ENCODE results near the gene NPAS2. TPM values are rescaled to one million over a fixed set of nuclear protein-coding genes. Genes with fewer than 3 reads are reported as not detected.

NPAS2 gene
- total RNA-seq, 2 donors from 2014 or later, result 59.5 to 59.6 TPM

DNA sequence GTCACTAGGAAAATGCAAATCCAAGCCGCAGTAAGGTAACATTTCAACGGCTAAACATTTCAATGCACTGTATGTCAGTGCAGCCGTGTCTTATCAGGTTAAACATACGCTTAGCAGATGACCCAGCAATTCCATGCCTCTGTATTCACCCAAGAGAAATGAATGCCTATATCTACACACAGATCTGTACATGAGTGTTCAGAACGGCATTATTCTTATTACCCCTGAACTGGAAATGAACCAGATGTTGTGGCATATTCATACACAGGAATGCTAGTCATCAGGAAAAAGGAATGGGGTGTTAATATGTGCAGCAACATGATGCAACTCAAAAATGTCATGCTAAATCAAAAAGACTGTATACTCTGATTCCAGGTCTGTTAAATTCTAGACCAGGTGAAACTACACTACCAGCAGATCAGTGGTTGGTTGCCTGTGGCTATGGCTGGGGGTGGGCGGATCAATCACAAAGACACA, 101.8 kb downstream of the NPAS2 start:
- no peak for ATAC-seq

DNA sequence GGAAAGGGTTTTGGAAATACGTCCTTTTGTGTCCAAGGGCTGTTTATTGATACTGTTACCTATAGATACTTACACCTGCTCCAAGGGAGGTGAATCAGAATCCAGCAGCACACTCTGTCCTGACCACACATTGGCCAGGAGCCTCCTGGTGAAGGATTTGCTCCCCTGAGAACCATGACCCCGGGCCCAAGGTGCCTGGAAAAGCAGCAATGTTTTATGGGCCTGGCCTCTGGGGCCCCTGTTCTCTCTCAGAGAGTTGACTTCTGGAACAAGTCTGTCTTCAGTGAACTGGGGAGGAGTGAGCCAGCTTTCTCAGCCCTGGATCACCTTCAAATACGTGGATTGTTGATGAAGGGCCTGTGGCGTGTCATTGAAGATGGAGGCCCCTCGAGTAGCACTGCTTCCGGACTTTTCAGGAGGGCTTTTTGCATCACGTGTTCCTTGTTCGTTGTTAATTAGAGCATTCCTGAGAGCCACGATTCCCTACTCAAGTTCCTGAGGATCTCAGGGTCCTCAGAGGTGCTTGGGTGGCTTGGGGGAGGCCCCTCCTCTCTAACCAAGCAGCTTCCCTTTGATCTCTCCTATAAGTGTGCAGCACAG, 103.6 kb downstream of the NPAS2 start:
- intact Hi-C loops (cut with DNase I, micrococcal nuclease), result no loop called here
- DNase-seq (no peak), ATAC-seq (no peak)

More for the DNA sequence above, 101.8 kb downstream of the NPAS2 start:
- intact Hi-C loops (cut with DNase I, micrococcal nuclease), result no loop called here
- DNase-seq, result no peak

DNA sequence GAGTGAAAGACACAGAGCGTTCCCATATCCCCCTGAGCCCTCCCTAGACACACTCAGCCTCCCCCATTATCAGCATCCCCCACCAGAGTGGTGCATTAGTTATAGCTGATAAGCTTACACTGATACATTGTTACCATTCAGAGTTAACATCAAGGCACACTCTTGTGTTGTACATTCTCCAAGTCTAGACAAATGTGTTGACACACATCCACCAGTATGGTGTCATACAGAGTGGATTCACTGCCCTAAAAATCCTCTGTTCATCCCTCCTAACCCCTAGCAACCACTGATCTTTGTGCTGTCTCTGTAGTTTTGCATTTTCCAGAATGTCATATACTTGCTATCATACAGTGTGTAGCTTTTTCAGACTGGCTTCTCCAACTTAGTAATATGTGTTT, 104.2 kb downstream of the NPAS2 start:
- ATAC-seq (peak; percentile 20), DNase-seq (no peak)
- intact Hi-C loops (cut with DNase I, micrococcal nuclease), result no loop called here

DNA sequence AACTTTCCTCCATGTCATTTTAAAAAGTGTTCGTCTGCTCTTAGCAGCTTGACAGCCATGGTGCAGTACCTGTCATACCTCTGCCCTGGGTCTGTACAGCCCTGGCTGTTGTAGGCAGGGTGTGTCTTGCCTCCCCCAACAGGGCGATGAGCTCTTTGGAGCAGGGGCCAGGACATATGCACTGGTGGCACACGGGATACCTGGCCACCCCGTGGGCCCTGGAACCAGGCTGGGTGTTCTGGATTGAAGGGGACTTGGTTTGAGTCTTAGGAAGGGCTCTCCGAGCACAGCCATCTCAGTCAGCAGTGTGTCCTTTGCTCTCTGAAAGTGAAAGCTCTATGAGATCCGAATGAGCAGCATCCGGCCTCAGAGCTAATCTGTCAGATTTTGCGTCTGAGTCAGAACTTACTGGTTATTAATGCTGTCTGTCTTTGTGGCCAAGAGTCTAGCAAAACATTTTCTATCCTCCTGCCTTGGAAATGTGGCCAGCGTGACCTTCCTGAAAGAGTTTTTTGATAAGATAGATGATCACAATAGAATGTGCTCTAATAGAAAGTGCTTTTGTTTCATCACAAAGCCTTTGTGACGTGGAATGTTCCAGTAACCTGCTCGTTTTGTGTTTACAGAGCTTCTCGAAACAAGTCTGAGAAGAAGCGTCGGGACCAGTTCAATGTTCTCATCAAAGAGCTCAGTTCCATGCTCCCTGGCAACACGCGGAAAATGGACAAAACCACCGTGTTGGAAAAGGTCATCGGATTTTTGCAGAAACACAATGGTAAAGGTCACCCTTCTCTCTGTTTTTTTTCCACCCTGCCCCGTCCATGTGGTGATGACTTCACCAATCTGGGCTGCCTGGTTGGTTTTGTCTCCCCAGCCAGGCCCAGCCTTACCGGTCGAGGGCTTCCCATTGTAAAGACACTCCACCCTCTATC, 104.8 kb downstream of the NPAS2 start:
- intact Hi-C loops (cut with DNase I, micrococcal nuclease), result no loop called here
- peak; percentile 92 for ATAC-seq
- peak in 1 of 2 donors; percentile 24 for DNase-seq

DNA sequence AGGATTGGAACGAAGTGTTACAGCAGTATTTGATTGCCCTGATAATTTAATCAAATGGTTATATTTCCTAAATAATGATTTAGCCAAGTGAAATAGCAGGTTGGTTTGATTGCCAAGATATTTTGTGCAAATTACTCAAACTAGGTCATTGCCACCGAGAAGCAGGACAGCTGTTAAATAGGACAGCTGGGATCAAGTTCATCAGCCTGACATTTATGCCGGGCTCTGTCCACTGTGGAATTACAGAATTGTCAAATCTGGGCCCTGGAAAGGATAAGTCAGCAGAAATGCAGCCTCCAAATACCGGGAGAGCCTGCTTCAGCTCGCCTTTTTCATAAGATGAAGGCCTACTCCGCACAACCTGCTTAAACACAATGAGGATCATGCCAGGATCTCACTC, 108.3 kb downstream of the NPAS2 start:
- DNase-seq (no peak), ATAC-seq (no peak)
- intact Hi-C loops (cut with DNase I, micrococcal nuclease), result no loop called here

DNA sequence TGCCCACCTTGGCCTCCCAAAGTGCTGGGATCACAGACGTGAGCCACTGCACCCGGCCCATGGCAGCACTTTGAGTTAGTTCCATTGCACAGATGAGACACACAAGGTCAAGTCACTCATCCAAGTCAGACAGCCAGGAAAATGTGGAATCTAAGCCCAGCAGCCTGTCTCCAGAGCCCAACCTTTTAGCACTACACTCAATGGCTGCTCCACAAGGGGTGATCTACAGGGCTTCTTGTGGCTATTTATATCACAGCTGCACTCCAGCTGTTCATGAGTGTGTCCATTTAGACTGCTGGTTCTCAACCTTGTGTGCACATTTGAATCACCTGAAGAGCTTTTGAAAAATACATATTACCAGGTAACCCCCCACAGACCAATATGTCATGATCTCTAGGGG, 109.2 kb downstream of the NPAS2 start:
- intact Hi-C loops (cut with DNase I, micrococcal nuclease), result no loop called here
- ATAC-seq, result no peak
- no peak for DNase-seq

DNA sequence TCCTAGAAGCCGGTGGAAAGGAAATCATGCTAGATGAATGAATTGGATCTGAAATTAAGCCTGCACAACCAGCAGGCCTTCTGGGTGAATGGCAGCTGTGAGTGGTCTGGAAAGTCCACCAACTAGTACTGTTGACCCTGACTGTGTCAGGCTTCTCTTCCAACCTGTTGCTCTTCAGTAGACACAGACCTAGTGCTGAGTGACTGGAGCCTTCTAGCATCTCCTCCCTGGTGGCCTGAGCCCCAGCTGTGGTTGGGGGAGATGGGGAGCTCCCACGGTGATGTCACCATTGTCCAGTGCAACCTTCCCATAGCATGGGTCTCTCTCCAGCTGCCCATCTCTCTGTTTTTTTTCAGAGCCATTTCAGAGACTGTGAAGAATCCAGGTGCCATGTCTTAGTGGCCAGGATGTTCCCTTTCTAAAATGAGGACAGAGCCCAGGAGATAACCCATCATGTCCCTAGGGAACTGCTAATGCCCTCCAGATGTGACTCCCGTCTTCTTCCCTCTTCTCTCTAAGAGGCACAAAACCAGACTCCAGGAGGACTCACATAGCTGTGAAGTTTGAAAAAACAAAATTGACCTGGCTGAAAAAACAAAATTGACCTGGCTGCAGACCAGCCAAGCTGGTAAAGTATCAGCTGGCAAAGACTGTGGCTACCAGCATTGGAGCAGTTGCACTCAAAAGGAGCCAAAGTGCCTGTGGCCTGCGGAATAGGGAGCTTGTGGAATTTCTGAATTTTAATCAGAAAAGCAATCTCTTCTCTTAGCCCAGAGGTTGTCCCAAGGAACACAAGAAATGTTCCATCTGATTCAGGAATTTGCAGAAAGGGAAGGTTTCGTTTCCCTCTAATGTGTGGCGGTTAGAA, 114.8 kb downstream of the NPAS2 start:
- intact Hi-C loops (cut with DNase I, micrococcal nuclease), result no loop called here
- DNase-seq, result no peak
- ATAC-seq, result no peak

DNA sequence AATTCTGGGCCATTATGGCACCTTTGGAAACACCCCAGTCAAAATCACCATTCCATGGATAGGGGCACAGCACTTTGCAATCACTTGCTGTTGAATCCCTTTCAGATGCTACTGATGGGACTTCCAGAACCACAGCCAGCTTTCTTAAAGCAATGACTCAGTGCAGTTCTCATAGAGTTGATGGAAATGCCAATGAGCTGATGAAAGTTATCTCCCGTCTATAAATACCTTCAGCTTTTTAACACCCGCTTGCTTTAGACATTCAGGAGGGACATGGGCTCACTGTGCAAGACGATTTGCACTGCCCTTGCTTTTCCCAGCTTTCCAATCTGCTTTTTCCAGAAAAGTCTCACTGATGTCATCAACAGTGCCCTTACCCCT, 115.4 kb downstream of the NPAS2 start:
- DNase-seq (no peak), ATAC-seq (no peak)
- intact Hi-C loops (cut with DNase I, micrococcal nuclease), result no loop called here

DNA sequence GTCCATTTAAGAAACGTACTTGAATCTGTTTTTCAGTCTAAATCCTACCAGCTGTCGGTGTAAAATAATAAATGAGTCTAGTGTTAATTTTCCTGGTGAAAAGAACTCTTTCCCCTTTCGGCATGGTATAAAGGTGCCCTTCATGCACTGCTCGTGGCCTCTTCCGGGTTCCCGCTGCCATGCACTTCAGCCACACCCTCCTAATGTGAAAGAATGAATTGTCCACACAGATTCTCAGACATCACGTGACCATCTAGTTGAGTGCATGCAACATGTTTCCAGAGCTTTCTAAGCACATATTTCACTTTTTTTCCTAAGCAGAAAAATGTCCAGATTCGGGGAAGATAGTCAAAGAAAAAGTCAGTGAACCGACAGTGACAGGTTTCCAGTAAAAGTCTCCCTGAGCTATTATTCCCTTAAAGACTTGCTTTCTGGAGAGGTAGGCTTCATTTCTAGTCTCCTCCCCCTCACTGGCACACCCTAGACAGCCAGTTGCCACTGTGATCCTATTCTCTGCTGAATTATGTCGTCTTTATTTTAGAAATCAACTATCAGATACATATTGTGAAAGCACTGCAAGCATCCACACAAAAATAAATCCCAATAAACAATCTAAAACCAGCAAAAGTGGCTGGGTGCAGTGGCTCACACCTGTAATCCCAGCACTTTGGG, 116.3 kb downstream of the NPAS2 start:
- ATAC-seq (peak; percentile 94), DNase-seq (peak; percentile 23 to 44)
- intact Hi-C loops (cut with DNase I, micrococcal nuclease), result no loop called here

DNA sequence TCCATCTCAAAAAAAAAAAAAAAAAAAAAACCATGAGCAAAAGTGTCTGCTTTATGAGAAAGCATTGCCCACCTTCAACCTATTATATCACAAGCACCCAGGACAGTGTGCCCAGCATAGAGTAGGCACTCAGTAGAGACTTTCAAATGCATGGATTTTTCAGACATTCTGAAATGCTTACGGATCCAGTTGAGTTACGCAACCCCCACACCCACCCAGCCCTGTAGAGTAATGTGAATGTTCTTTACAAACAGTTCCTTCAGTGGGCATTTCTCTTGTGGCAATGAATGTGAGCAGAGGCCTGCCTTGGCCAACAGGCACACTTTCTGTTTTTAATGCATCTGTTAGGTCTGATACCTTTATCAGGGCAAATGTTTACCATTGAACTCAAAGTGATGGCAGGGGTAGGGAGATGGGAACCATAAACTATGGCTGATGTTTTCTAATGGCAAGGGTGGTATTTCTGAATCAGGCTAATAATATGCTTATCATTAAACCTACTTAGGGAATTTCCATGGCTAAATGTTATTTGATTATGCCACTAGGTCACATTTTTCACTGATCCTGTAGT, 117.1 kb downstream of the NPAS2 start:
- DNase-seq (no peak), ATAC-seq (no peak)
- intact Hi-C loops (cut with DNase I, micrococcal nuclease), result no loop called here

DNA sequence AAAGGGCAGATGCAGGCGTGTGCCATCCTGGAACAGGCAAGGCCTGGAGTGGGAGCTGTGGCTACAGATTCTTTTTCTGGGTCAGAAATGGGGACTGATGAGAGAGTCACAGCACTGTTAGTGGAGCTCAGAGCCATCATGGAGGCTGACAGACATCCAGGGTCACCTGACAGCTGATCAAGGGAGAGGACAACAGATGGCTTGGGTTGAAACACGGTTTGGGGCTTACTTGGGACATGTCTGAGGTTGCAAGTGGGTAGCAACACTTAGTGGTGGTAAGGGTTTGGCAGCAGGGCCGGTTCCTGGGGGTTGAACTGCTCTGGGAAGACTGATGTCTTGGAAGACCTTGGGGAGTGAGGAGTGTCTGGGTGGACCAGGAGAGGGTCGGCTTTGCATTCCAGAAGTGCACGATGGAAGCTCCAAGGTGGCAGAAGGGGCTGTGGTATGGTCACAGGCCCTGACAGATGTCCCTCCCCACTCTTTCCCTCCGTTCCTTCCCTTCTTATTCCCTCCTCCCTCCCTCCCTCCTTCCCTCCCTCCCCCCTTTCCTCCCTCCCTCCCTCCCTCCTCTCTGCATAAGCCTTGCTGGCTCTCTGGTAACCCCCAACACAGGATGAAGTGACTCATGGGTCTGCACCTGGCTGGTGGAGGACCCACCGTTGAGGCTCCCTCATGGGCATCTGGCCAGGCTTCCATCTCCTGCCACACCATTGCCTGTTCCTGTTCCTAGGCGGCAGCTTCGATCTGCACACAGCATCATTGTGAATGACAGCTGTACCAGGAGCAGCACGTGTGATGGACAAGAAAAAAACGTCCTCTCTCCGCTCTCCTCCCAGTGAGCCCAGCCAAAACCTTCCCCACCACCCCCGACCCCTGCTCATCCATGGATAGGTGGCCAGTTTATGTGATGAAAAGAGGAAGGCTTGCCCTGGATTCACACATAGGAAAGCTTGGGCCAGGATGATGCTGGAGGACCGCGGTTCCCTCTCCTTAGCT, 118.4 kb downstream of the NPAS2 start:
- no peak for DNase-seq
- ATAC-seq, result no peak
- intact Hi-C loops (cut with DNase I, micrococcal nuclease), result no loop called here

DNA sequence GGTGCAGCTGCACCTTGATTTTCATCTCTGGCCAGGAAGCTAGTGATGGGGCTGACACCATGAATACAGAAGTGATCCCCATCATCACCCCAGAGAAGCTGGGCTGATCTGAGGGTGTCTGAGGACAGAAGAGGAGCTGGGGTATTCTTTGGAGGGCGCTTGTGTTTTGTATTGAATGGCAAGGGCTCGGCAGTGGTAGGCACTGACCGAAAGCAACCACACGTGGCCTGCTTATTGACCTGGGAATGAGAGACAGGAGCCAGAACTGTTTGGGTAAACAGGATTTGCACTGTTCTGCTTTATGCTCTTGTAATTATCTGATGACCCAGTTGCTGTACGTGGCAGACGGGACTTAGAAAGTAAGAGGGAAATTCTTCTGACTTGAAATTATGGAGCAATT, 119.5 kb downstream of the NPAS2 start:
- intact Hi-C loops (cut with DNase I, micrococcal nuclease), result no loop called here
- no peak for ATAC-seq
- DNase-seq, result no peak

DNA sequence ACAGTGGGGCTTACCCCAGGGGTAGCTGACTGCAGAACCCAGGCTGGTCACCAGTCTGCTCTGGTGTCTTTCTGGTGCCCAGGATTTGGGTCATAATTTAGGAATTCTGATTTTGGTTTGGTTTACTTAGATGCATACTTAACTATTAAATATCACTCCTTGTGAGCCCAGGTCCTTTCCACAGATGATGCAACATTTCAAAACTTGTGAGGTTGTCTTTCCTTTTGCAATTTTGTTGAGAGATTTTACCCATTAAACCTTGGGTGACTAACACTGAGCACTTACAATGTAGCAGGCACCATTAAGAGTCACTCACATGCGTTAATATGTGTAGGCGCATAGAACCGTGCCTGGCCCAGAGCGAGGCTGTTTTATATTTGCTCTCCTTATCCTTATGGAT, 120.3 kb downstream of the NPAS2 start:
- intact Hi-C loops (cut with DNase I, micrococcal nuclease), result no loop called here
- DNase-seq (no peak), ATAC-seq (no peak)

DNA sequence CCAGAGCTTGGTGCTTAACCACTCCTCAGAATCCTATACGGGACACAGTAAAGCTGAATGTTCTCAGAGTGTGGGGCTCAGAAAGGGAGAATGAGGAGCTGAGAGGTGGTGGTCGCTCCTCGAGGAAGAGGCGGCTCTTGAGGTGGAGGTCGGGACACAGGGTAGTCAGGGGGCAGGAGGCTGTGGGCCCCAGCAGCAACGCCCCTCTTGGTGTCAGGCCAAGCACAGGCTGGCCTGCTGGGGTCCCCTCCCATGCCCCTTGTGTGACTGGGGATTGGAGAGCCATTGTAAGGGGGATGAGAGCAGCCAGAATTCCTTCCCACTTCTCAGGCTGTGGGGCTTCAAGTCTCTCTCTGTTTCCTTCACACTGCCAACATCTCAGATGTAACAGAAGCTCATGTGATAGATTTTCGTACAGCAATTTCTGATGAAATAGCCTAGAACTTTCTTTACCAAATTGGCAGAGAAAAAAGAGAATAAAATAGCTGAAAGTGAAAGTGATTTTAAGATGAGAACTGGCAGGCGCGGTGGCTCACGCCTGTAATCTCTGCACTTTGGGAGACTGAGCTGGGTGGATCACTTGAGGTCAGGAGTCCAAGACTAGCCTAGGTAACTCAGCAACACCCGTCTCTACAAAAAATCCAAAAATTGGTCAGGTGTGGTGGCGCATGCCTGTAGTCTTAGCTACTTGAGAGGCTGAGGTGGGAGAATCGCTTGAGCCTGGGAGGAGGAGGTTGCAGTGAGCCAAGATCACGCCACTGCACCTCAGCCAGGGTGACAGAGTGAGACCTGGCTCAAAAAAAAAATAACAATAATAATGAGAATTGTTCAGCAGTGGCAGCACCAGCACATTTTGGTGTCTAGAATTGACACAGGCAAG, 121.1 kb downstream of the NPAS2 start:
- DNase-seq, result peak; percentile 36
- intact Hi-C loops (cut with DNase I, micrococcal nuclease), result no loop called here
- peak; percentile 83 for ATAC-seq

DNA sequence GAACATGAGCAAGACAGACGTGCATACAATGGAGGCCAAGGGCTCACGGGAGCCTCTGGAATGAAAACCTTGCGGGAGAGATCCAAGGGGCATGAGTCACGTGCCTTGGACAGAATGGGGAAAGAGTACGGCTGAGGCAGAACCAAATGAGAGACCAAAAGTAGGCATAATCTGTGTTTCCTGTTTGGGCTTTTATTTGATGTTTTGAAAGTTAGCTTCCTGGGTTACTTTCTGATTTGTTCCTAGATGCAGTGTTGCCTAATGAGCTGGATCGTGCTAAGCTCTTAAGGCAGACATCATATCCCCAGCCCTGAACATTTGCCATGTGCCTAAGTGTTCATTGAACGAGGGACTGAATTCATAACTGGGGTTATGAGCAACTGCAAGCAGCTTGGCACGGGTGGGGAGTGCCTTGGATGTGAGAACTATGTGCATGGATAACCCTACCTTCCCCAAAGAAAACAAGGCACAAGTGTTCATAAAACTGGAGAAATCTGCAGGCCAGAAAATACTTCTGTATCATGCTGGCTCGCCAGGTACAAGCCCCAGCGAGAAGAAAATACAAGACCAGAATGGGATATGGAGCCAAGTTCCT, 121.8 kb downstream of the NPAS2 start:
- DNase-seq, result no peak
- ATAC-seq, result no peak
- intact Hi-C loops (cut with DNase I, micrococcal nuclease), result no loop called here

Measured in left colon (tissue), 2 donors.